GM19455 (cell line): ENCODE data around the gene NLGN2.

Source experiments
- ATAC-seq: cut with Tn5 transposase; IDR thresholded peaks from one replicate; pipeline ENCODE4 v1.9.1; 2021; ENCODE audit not compliant: unreplicated experiment

Gene NLGN2

DNA sequence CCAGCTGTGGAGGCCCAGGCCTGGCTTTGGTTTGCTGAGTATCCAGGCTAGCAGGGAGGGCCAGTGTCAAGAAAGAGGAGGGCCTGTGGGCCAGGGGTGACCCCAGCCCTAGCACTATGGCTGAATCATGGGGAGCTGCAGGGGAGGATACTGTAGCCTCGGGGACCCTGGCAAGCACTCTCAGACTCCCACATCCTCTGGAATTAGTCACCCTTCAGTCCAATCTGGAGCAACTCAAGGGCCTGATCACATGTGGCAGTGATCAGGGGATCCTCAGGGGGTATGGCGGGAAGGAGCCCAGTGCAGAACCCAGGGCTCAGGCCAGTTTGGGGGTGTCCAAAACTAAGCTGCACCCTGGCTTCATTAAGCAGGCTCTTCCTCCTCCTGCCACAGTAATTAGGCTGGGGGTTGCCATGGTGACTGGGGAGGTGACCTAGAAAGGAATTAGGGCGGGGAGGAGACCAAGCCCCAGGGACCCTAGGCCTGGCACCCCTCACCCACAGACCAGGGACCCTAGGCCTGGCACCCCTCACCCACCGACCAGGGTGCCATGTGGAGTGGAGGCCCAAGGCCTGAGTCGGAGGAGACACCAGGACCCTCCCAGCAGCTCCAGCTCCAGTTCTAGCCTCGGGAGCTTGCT lies 5.8 kb downstream of the NLGN2 start:
- no peak for ATAC-seq

DNA sequence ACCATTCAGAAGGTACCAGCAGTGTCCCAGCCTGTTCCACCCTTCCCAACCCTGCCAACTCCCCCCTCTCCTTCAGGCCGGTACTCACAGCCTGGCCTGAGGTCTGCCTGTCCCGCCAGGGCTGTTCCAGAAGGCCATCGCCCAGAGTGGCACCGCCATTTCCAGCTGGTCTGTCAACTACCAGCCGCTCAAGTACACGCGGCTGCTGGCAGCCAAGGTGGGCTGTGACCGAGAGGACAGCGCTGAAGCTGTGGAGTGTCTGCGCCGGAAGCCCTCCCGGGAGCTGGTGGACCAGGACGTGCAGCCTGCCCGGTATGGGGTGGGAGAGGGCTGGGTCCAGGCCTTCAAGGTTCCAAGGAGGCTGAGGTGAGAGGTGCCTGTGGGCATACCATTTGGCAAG lies 7.2 kb downstream of the NLGN2 start:
- ATAC-seq, result no peak

DNA sequence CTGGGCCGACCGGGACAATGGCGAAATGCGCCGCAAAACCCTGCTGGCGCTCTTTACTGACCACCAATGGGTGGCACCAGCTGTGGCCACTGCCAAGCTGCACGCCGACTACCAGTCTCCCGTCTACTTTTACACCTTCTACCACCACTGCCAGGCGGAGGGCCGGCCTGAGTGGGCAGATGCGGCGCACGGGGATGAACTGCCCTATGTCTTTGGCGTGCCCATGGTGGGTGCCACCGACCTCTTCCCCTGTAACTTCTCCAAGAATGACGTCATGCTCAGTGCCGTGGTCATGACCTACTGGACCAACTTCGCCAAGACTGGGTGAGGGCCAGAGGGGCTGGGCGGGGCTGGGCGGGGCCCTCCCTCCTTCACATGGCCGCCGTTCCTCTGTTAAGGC lies 8.1 kb downstream of the NLGN2 start:
- no peak for ATAC-seq

DNA sequence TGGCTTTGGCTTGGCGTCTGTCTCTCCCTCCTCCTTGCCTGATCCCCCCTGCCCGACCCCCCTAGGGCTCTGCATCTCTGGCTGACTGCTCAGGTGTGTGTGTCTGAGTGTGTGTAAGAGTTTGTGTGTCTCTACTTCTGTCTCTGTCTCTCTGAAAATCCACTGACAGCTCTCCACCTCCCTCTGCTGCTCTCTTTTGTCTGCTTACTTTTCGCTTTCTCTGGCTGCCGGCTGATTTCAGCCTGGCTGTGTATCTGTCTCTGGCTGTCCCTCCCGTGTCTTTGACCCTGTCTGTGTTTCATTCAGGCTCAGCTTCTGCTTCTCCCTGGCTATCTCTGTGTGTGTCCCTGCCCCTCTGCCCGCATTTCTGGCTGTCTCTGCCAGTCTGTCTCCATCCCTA lies 8.7 kb downstream of the NLGN2 start:
- no peak for ATAC-seq

DNA sequence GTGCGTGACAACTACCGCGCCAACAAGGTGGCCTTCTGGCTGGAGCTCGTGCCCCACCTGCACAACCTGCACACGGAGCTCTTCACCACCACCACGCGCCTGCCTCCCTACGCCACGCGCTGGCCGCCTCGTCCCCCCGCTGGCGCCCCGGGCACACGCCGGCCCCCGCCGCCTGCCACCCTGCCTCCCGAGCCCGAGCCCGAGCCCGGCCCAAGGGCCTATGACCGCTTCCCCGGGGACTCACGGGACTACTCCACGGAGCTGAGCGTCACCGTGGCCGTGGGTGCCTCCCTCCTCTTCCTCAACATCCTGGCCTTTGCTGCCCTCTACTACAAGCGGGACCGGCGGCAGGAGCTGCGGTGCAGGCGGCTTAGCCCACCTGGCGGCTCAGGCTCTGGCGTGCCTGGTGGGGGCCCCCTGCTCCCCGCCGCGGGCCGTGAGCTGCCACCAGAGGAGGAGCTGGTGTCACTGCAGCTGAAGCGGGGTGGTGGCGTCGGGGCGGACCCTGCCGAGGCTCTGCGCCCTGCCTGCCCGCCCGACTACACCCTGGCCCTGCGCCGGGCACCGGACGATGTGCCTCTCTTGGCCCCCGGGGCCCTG lies 9.5 kb downstream of the NLGN2 start:
- ATAC-seq, result no peak

DNA sequence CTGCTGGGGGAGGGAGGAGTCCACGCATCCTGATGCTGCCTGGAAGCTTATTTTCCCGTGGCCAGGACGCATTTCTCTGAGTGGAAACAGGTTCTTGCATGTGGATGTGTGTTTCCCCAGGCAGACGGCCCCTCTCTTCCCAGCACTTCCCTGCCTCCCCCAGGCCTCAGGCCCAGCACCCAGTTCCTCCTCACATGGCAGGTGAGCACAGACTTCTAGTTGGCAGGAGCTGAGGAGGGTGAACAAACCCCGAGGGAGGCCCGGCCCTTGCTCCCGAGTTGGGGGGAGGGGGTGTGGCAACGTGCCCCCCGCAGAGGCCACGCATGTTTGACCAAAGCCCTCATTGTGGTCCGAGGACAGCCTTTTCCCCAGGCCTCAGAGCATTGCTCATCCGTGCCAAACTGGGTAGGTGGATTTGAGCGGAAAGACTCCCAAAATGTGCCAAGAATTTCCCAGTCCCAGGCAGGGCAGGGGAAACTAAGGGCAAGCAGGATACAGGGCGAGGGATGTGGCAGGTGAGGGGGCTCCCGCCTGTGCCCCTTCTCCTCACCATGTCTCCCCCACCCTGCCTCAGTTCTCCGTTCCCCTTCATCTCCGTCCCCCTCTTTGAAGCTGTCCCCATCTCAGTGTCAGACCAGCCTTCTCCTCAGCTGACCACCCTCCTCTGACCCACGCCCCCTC lies 11.0 kb downstream of the NLGN2 start:
- no peak for ATAC-seq

DNA sequence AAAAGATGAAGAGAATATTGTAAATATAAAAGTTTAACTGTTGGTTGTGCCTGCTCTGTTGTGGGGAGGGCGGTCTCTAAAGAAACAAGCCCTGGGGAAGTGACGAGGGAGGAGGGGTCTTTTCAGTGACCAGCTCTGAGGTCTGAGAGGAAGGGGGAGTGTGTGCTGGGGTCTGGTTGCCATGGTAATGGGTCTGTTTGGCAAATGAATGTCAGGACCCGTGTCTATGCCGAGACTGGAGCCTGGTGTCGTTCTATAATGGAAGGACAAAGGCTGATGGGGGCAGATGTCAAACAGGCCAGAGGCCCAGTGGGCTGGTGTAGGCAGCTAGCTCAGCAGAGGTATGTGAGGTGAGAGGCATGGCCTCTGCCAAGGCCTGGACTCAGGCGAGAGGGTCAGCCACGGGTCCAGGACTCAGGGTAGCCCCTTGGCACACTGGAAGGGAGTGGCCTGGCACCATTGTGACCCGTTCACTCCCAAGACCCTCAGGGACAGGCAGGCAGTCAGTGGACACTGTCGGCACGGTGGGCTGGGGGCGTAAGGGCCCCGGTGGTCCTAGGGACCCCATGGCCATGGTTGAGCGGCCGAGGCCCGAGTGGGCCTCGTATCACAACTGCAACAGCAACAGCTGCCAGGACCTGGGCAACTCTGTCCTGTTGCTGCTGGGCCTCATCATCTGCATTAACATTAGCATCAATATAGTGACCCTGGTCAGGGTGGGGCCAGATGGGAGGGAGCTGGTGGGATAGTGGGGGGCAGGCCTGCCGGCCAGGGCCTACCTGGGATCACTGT lies 12.4 kb downstream of the NLGN2 start, which contains the start of gene SPEM1:
SPEM1 (plus strand) TSS at position 506 of the 792 bp plus-strand sequence; CDS start at position 567, 61 bp downstream.
- no peak for ATAC-seq

DNA sequence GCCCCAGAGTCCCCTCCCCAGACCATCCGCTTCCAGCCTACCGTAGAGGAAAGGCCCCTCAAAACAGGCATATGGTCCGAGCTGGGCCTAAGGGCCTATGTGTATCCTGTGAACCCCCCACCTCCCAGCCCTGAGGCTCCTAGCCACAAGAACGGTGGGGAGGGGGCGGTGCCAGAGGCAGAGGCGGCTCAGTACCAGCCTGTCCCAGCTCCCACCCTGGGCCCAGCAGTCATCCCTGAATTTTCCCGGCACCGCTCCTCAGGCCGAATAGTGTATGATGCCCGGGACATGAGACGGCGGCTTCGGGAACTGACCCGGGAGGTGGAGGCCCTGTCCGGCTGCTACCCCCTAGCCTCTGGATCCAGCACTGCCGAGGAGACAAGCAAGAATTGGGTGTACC lies 13.5 kb downstream of the NLGN2 start:
- no peak for ATAC-seq

DNA sequence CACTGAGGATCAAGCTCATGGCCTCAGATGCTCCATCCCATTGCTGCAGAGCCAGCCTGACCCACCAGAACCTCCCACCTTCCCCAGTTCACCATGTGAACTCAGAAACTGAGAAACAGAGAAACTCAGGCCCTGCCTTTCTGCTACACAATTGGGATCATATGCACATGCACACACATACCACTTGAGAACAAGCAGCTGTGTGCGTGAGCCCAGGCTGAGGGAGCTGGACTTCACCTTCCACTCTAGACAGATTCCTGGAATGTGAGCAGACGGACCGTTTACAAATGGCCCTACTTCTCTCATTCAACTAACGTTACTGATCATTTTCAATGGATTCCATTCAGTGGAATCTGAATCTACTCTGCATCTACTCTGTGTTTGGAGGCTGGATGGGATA lies 16.0 kb downstream of the NLGN2 start:
- ATAC-seq, result no peak

DNA sequence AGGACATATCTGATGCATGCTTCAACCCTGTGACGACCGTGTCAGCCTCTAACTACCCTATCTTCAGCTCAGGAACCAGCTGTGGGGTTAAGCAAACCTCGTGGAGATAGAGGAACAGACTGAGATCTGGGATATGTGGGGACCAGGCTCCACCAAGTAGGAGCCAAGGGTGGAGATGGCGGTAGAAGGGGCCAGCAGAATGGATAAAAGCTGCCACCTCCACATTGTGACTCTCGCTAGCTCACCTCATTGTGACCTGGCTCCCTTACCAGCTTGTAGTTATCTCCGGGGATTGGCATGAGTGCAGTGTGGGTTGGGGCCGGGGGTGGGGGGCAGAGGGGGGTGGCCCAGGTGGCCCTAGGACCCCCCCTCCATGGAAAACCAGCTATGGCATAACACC lies 17.7 kb downstream of the NLGN2 start, which contains the start of gene SPEM2:
SPEM2 (plus strand) TSS at position 301 of the 400 bp plus-strand sequence; CDS start at position 374, 73 bp downstream.
- ATAC-seq, result no peak

DNA sequence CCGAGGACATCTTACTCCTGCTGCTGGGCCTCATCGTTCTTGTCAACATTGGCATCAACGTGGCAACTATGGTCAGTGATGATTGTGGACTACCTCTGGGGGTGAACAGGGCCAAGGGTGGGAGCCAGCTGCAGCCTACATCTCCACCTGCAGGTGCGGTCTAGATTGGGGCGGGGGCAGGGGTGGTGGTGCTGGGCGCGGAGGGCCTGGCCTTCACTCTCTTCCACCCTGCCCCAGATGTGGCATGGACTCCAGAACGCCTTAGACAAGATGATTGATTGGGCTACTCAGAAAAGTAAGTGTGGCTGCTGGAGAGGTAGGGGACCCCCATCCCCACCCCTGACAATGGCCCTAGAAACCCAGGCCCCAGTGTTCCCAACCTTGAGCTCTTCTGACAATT lies 18.1 kb downstream of the NLGN2 start:
- no peak for ATAC-seq

DNA sequence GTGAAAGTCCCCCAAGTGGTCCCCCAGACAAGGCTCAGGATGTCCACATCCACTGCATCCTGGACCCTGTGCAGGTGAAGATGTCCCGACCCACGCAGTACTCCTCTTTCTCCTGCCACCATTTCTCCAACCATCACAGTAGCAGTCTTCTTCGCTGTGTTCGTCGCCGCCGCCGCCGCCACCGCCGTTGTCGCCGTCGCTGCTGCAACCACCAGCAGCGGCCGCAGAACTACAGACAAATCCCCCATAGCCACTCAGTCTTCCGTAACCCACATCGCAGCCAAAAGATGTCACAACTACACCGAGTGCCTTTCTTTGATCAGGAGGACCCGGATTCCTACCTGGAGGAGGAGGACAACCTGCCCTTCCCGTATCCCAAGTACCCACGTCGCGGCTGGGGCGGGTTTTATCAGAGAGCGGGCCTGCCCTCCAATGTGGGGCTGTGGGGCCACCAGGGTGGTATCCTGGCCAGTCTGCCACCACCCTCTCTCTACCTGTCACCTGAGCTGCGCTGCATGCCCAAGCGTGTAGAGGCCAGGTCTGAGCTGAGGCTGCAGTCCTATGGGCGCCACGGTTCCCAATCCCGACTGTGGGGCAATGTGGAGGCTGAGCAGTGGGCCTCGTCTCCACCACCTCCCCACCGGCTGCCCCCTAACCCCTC lies 18.7 kb downstream of the NLGN2 start:
- ATAC-seq, result no peak

DNA sequence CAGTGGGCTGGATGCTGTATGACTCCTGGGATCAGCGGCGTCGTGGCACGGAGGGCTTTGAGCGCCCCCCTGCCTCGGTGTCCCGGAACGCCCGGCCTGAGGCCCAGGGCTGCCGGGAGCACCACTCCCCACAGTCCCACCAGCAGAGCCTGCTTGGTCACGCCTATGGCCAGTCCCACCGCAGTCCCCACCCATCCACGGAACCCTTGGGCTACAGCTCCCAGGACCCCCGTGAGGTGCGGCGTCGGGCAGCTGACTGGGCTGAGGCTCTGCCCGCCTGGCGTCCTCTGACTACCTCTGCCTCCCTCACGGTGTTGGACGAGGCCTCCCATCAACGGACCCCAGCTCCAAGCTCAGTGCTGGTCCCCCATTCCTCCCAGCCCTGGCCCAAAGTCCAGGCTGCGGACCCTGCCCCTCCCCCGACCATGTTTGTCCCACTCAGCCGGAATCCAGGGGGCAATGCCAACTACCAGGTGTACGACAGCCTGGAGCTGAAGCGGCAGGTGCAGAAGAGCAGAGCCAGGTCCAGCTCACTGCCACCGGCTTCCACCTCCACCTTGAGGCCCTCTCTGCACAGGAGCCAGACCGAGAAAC lies 19.3 kb downstream of the NLGN2 start:
- no peak for ATAC-seq

DNA sequence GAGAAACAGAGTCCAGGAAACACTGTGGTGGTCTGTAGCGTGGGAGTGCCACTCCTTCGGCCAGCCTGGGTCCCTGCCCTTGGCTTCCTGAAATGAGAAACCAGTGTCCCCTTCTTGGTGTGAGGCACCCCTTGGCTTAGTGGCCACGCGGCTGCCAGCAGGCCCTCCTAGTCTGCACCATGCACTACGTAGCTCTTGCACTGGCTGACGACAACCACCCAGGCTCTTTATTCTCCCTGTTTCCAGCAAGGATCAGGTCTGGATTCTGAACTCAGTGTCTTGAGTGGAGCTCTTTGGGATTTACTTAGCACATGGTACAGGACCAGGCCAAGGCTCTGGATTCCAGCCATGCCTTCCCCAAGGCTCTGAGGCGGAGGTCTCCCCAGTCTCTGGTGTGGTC lies 19.9 kb downstream of the NLGN2 start:
- no peak for ATAC-seq

DNA sequence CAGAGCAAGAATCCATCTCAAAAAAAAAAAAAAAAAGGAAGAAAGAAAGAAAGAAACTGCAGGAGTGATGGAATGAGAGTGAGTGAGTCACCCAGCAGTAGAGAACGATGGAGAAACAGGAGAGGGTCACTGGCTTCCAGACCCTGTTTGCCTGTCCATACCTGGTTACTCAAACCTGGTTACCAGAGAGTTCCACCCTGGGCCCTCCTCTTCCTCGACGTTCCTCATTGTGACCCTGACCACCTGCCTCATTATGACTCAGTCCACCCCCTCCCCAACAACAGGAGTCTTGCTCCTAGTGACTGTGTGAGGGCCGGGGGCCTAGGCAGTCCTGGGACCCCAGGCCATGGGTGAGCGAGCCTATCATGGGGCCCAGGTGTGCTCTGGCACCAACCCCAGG lies 20.9 kb downstream of the NLGN2 start, which contains the start of gene SPEM3:
SPEM3 (plus strand) TSS at position 301 of the 400 bp plus-strand sequence; CDS start at position 347, 46 bp downstream.
- no peak for ATAC-seq

DNA sequence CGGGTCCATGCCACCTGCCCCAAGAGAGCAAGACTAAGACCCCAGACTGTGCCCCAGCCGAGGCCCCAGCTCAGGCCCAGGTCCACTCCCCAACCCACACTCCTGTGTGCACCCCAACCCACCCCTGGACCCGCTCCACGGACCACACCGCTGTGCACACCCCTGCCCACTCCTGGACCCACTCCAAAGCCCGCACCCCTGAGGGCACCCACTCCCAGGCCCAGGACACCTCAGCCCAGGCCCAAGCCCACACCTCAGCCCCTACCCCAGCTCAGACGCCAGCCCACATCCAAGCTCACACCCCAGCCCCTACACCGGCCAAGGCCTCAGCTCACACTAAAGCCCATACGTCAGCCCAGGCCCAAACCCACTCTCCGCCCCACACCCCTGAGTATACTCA lies 22.1 kb downstream of the NLGN2 start:
- ATAC-seq, result no peak

DNA sequence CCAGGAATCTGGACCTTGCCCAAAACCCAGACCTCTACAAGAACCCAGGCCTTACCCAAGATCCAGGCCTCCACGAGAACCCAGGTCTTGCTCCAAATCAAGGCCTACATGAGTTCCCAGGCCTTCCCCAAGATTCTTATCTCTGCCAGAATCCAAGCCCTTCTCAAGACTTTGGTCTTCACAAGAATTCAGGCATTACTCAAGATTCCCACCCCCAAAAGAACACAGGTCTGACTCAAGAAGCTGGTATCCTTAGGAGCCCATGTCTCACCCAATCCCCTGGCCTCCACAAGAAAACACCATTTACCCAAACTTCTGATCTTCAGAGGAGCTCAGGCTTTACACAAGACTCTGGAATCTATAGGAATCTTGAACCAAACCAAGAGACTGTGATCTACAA lies 23.6 kb downstream of the NLGN2 start:
- no peak for ATAC-seq

DNA sequence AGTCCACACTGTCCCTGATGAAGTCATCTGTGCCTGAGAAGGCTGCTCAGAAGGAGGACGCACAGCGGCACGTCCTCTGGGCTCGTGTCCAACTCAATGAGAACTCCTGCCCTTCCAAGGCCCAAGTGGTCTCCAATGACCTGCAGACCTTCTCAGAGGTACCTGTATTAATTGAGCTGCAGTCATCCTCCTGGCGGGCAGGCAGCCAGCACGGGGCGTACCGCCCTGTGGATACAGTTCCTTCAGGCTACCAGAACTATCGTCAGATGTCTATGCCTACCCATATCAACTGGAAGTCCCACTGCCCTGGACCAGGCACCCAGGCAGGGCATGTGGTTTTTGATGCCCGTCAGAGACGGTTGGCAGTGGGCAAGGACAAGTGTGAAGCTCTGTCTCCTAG lies 24.7 kb downstream of the NLGN2 start:
- ATAC-seq, result no peak

DNA sequence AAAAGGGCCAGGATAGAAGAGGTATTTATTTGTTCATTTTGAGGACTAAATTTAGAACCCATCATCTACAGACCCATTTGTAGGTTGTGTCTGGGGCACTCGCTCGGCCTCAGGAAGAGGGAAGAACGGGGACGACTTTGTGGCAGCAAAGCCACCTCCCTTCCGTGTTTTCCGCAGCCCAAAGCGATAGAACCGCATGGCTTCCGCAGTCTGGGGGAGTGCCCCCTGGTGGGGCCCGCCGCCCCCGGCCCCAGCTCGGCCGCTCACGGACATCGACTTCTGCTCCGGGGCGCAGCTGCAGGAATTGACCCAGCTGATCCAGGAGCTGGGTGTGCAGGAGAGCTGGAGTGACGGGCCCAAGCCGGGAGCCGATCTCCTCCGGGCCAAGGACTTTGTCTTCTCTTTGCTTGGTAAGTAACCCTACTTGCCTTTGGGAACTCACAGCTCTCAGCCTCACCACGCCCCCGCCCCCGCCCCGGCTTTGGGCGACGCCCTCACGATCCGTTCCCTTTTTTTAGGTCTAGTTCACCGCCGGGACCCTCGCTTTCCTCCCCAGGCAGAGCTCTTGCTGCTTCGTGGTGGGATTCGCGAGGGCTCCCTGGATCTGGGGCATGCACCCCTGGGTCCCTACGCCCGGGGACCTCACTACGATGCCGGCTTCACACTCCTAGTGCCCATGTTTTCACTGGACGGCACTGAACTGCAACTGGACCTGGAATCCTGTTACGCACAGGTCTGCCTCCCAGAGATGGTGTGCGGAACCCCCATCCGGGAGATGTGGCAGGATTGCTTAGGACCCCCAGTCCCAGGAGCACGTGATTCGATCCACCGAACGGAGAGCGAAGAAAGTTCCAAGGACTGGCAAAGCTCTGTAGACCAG lies 28.3 kb downstream of the NLGN2 start:
- peak; percentile 22 for ATAC-seq
